Lower leg skin (tissue), 3 donors: ENCODE data around the gene CCDC191.

Experiments used
- POLR2A ChIP-seq, 2 donors: fragments of 450-650 bp; IDR thresholded peaks; one replicate each; pipeline ENCODE4 v1.6.1; 2016 to 2017; ENCODE audit warnings: antibody characterized with exemption in 2 of 2, mild to moderate bottlenecking in 1 of 2, moderate library complexity in 1 of 2
- TF ChIP-seq, protein P1 (sequence below), 3 donors: fragments of 450-650 bp; IDR thresholded peaks; one replicate each; pipeline ENCODE4 v1.5.1; 2016; ENCODE audit warnings: antibody characterized with exemption in 3 of 3, mild to moderate bottlenecking in 3 of 3, moderate library complexity in 2 of 3

DNA sequence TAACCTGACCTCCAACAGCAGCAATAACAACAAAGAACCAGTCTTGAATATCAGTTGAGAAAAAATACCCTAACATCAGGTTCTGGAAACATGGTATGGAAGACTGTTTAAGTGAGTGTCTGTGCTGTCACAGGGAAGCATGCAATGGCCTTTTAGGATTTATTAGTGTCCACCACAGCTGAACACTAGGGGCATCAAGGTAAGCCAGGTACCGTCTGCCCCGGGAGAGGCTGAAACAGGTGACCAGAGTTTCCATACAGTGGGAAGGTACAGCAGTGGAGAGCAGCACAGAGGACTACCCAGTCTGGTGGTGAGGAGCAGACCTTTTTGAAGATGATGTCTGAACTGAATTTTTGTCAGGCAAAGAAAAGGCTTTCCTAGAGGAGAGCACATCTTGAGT, 90.2 kb downstream of the CCDC191 start:
- TF ChIP-seq, protein P1, sequence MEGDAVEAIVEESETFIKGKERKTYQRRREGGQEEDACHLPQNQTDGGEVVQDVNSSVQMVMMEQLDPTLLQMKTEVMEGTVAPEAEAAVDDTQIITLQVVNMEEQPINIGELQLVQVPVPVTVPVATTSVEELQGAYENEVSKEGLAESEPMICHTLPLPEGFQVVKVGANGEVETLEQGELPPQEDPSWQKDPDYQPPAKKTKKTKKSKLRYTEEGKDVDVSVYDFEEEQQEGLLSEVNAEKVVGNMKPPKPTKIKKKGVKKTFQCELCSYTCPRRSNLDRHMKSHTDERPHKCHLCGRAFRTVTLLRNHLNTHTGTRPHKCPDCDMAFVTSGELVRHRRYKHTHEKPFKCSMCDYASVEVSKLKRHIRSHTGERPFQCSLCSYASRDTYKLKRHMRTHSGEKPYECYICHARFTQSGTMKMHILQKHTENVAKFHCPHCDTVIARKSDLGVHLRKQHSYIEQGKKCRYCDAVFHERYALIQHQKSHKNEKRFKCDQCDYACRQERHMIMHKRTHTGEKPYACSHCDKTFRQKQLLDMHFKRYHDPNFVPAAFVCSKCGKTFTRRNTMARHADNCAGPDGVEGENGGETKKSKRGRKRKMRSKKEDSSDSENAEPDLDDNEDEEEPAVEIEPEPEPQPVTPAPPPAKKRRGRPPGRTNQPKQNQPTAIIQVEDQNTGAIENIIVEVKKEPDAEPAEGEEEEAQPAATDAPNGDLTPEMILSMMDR (IDR thresholded peaks at IDR 0.05), result no peak
- TF ChIP-seq POLR2A (IDR thresholded peaks at IDR 0.05), result no peak
